Mesenteric fat pad (tissue), 1 donor: Measurements from ENCODE around the gene LIPM. TPM values are rescaled to one million over a fixed set of nuclear protein-coding genes. Genes with fewer than 3 reads are reported as not detected.

Experiments used
- total RNA-seq: library from RNA; stranded (reverse); fragmentation: NEBNext Ultra II Directional; extraction: Animal tissue kit (Norgen Biotek cat#: 25700); gene quantifications from one replicate; pipeline ENCODE4 v1.2.1, GENCODE V29; 2021
- donor health status: DM: yes; HTN: yes; CAD: no.

LIPM gene
- total RNA-seq, 1 donor from 2014 or later: not detected

Other genes with a start within 250 kb of the LIPM start
- gene RNLS, start 219.4 kb upstream of the LIPM start, total RNA-seq: 10.2 TPM
- gene LIPJ, start 216.0 kb upstream of the LIPM start, total RNA-seq: not detected
- gene LIPF, start 138.3 kb upstream of the LIPM start, total RNA-seq: not detected
- not detected for gene LIPK, start 96.5 kb upstream of the LIPM start, total RNA-seq
- gene LIPN, start 42.7 kb upstream of the LIPM start, total RNA-seq: 0.74 TPM
- gene ANKRD22, start 49.1 kb downstream of the LIPM start, total RNA-seq: 0.80 TPM
- gene STAMBPL1, start 77.5 kb downstream of the LIPM start, total RNA-seq: 5.1 TPM
- 204 TPM for gene ACTA2, start 150.0 kb downstream of the LIPM start, total RNA-seq
- gene FAS, start 188.1 kb downstream of the LIPM start, total RNA-seq: 10.4 TPM